Measurements from ENCODE around the gene ABTB2.

Gene ABTB2

GRCh38 chr11:34300026-34300925, 57.5 kb downstream of the ABTB2 start:
- H3K27me3 ChIP-seq (ENCODE audit: control insufficient read depth in 1 of 2, insufficient read depth in 2 of 2, low read length in 2 of 2): no peaks in the 10 kb centered on the region
- no peak overlapping the region for H3K27ac ChIP-seq (ENCODE audit: low read depth, low read length)
- no peaks in the 10 kb centered on the region for H3K36me3 ChIP-seq (ENCODE audit: control insufficient read depth in 1 of 2, insufficient read depth in 2 of 2, low read length in 2 of 2)
- H3K9me3 ChIP-seq (ENCODE audit: control insufficient read depth in 1 of 2, low read length in 2 of 2): no peaks in the 10 kb centered on the region
- no peak overlapping the region for H3K9ac ChIP-seq (ENCODE audit: low read depth in 1 of 2, low read length in 2 of 2)
- H3K4me3 ChIP-seq (ENCODE audit: low read depth in 1 of 2, low read length in 2 of 2): no peak overlapping the region
- no peaks in the 10 kb centered on the region for H3K4me1 ChIP-seq (ENCODE audit: control insufficient read depth in 1 of 2, insufficient read depth in 2 of 2, low read length in 2 of 2)

DNA sequence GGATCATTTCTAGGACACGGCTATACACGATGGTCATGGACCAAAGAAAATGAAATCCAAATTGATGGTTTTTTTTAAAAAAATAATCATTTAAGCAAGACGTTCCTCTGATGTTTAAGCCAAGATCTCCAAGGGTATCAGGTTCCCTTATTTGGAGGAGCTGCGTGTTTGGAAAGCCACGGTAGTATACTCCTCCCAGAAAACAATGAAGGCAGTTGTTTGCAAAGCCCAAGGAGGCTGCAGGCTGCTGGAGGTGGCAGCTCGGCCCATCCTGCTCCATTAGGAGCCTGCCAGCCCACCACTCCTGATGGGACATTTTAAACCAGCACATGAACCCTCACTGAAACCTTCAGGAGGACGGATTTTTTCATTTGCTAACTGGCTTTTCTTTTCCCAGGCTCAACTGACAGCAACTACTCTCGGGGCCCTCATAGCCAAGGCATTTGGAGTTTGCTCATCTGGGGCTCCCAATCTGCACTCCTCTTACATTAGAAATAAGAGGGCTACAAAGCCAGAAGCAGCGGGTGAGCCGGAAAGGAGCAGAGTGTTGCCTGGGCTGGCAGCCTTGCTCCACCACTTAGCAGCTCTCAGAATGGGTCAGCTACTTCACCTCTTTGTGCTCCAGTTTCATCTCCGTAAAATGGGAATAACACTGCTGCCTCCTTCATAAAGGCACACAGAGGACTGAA, 58.4 kb downstream of the ABTB2 start:
- no peak overlapping the region for H3K9ac ChIP-seq (ENCODE audit: low read depth in 1 of 2, low read length in 2 of 2)
- no peaks in the 10 kb centered on the region for H3K4me1 ChIP-seq (ENCODE audit: control insufficient read depth in 1 of 2, insufficient read depth in 2 of 2, low read length in 2 of 2)
- H3K27ac ChIP-seq (ENCODE audit: low read depth, low read length): no peak overlapping the region
- H3K4me3 ChIP-seq (ENCODE audit: low read depth in 1 of 2, low read length in 2 of 2): no peak overlapping the region
- no peaks in the 10 kb centered on the region for H3K9me3 ChIP-seq (ENCODE audit: control insufficient read depth in 1 of 2, low read length in 2 of 2)
- no peaks in the 10 kb centered on the region for H3K27me3 ChIP-seq (ENCODE audit: control insufficient read depth in 1 of 2, insufficient read depth in 2 of 2, low read length in 2 of 2)
- H3K36me3 ChIP-seq (ENCODE audit: control insufficient read depth in 1 of 2, insufficient read depth in 2 of 2, low read length in 2 of 2): no peaks in the 10 kb centered on the region

- Histone ChIP-seq H3K9me3 (ENCODE audit: control insufficient read depth in 1 of 2, low read length in 2 of 2) (no peaks in the 10 kb centered on the region), H3K27ac (ENCODE audit: low read depth, low read length) (no peak overlapping the region), H3K9ac (ENCODE audit: low read depth in 1 of 2, low read length in 2 of 2) (no peak overlapping the region), H3K27me3 (ENCODE audit: control insufficient read depth in 1 of 2, insufficient read depth in 2 of 2, low read length in 2 of 2) (no peaks in the 10 kb centered on the region), H3K4me1 (ENCODE audit: control insufficient read depth in 1 of 2, insufficient read depth in 2 of 2, low read length in 2 of 2) (no peaks in the 10 kb centered on the region), H3K36me3 (ENCODE audit: control insufficient read depth in 1 of 2, insufficient read depth in 2 of 2, low read length in 2 of 2) (no peaks in the 10 kb centered on the region), H3K4me3 (ENCODE audit: low read depth in 1 of 2, low read length in 2 of 2) (no peak overlapping the region)
Observed at GRCh38 chr11:34298871-34299270, 58.9 kb downstream of the ABTB2 start.

DNA sequence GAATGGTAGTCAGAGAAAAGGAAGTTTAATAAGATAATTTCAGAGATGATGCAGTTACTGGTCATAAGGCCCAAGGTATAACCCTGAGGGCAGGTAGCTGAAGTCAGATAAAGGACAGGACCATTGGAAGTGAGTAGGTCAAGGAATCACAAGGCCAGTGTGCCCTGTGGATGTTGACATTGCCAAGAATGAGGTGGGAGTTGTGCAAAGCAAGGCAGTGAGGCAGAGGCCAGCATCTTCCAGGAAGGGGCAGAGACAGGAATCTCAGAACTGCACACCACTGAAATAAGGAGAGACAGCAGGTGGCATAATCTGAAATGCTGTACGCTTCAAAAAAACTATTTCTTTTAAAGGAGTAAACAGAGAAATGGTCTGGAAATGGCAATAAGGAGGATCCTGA, 61.4 kb downstream of the ABTB2 start:
- H3K9ac ChIP-seq (ENCODE audit: low read depth in 1 of 2, low read length in 2 of 2): no peak overlapping the region
- H3K27ac ChIP-seq (ENCODE audit: low read depth, low read length): no peak overlapping the region
- no peaks in the 10 kb centered on the region for H3K27me3 ChIP-seq (ENCODE audit: control insufficient read depth in 1 of 2, insufficient read depth in 2 of 2, low read length in 2 of 2)

GRCh38 chr11:34292546-34292945, 65.3 kb downstream of the ABTB2 start:
- Histone ChIP-seq H3K9ac (ENCODE audit: low read depth in 1 of 2, low read length in 2 of 2) (no peak overlapping the region), H3K4me1 (ENCODE audit: control insufficient read depth in 1 of 2, insufficient read depth in 2 of 2, low read length in 2 of 2) (no peaks in the 10 kb centered on the region), H3K9me3 (ENCODE audit: control insufficient read depth in 1 of 2, low read length in 2 of 2) (no peaks in the 10 kb centered on the region), H3K4me3 (ENCODE audit: low read depth in 1 of 2, low read length in 2 of 2) (no peak overlapping the region), H3K36me3 (ENCODE audit: control insufficient read depth in 1 of 2, insufficient read depth in 2 of 2, low read length in 2 of 2) (no peaks in the 10 kb centered on the region), H3K27me3 (ENCODE audit: control insufficient read depth in 1 of 2, insufficient read depth in 2 of 2, low read length in 2 of 2) (no peaks in the 10 kb centered on the region), H3K27ac (ENCODE audit: low read depth, low read length) (no peak overlapping the region)

More for the DNA sequence above, 61.4 kb downstream of the ABTB2 start:
- no peaks in the 10 kb centered on the region for H3K36me3 ChIP-seq (ENCODE audit: control insufficient read depth in 1 of 2, insufficient read depth in 2 of 2, low read length in 2 of 2)
- H3K4me1 ChIP-seq (ENCODE audit: control insufficient read depth in 1 of 2, insufficient read depth in 2 of 2, low read length in 2 of 2): no peaks in the 10 kb centered on the region
- no peaks in the 10 kb centered on the region for H3K9me3 ChIP-seq (ENCODE audit: control insufficient read depth in 1 of 2, low read length in 2 of 2)
- no peak overlapping the region for H3K4me3 ChIP-seq (ENCODE audit: low read depth in 1 of 2, low read length in 2 of 2)

- H3K9ac ChIP-seq (ENCODE audit: low read depth in 1 of 2, low read length in 2 of 2): no peak overlapping the region
- no peak overlapping the region for H3K27ac ChIP-seq (ENCODE audit: low read depth, low read length)
- no peaks in the 10 kb centered on the region for H3K9me3 ChIP-seq (ENCODE audit: control insufficient read depth in 1 of 2, low read length in 2 of 2)
- no peaks in the 10 kb centered on the region for H3K27me3 ChIP-seq (ENCODE audit: control insufficient read depth in 1 of 2, insufficient read depth in 2 of 2, low read length in 2 of 2)
- H3K36me3 ChIP-seq (ENCODE audit: control insufficient read depth in 1 of 2, insufficient read depth in 2 of 2, low read length in 2 of 2): no peaks in the 10 kb centered on the region
- no peaks in the 10 kb centered on the region for H3K4me1 ChIP-seq (ENCODE audit: control insufficient read depth in 1 of 2, insufficient read depth in 2 of 2, low read length in 2 of 2)
- H3K4me3 ChIP-seq (ENCODE audit: low read depth in 1 of 2, low read length in 2 of 2): no peak overlapping the region
Observed at GRCh38 chr11:34292111-34292510, 65.7 kb downstream of the ABTB2 start.

- no peaks in the 10 kb centered on the region for H3K4me1 ChIP-seq (ENCODE audit: control insufficient read depth in 1 of 2, insufficient read depth in 2 of 2, low read length in 2 of 2)
- H3K9ac ChIP-seq (ENCODE audit: low read depth in 1 of 2, low read length in 2 of 2): no peak overlapping the region
- no peaks in the 10 kb centered on the region for H3K9me3 ChIP-seq (ENCODE audit: control insufficient read depth in 1 of 2, low read length in 2 of 2)
- H3K36me3 ChIP-seq (ENCODE audit: control insufficient read depth in 1 of 2, insufficient read depth in 2 of 2, low read length in 2 of 2): no peaks in the 10 kb centered on the region
- no peak overlapping the region for H3K4me3 ChIP-seq (ENCODE audit: low read depth in 1 of 2, low read length in 2 of 2)
- H3K27me3 ChIP-seq (ENCODE audit: control insufficient read depth in 1 of 2, insufficient read depth in 2 of 2, low read length in 2 of 2): no peaks in the 10 kb centered on the region
- no peak overlapping the region for H3K27ac ChIP-seq (ENCODE audit: low read depth, low read length)
Observed at GRCh38 chr11:34290926-34291325, 66.9 kb downstream of the ABTB2 start.

GRCh38 chr11:34288492-34288891, 69.3 kb downstream of the ABTB2 start:
- Histone ChIP-seq H3K27me3 (ENCODE audit: control insufficient read depth in 1 of 2, insufficient read depth in 2 of 2, low read length in 2 of 2) (no peaks in the 10 kb centered on the region), H3K27ac (ENCODE audit: low read depth, low read length) (no peak overlapping the region), H3K9ac (ENCODE audit: low read depth in 1 of 2, low read length in 2 of 2) (no peak overlapping the region), H3K4me1 (ENCODE audit: control insufficient read depth in 1 of 2, insufficient read depth in 2 of 2, low read length in 2 of 2) (no peaks in the 10 kb centered on the region), H3K36me3 (ENCODE audit: control insufficient read depth in 1 of 2, insufficient read depth in 2 of 2, low read length in 2 of 2) (no peaks in the 10 kb centered on the region), H3K4me3 (ENCODE audit: low read depth in 1 of 2, low read length in 2 of 2) (no peak overlapping the region), H3K9me3 (ENCODE audit: control insufficient read depth in 1 of 2, low read length in 2 of 2) (no peaks in the 10 kb centered on the region)

GRCh38 chr11:34284811-34285481, 72.9 kb downstream of the ABTB2 start:
- no peak overlapping the region for H3K4me3 ChIP-seq (ENCODE audit: low read depth in 1 of 2, low read length in 2 of 2)
- H3K9me3 ChIP-seq (ENCODE audit: control insufficient read depth in 1 of 2, low read length in 2 of 2): no peaks in the 10 kb centered on the region
- H3K9ac ChIP-seq (ENCODE audit: low read depth in 1 of 2, low read length in 2 of 2): no peak overlapping the region
- no peaks in the 10 kb centered on the region for H3K36me3 ChIP-seq (ENCODE audit: control insufficient read depth in 1 of 2, insufficient read depth in 2 of 2, low read length in 2 of 2)
- H3K27ac ChIP-seq (ENCODE audit: low read depth, low read length): no peak overlapping the region
- H3K4me1 ChIP-seq (ENCODE audit: control insufficient read depth in 1 of 2, insufficient read depth in 2 of 2, low read length in 2 of 2): no peaks in the 10 kb centered on the region
- H3K27me3 ChIP-seq (ENCODE audit: control insufficient read depth in 1 of 2, insufficient read depth in 2 of 2, low read length in 2 of 2): no peaks in the 10 kb centered on the region

GRCh38 chr11:34284156-34284555, 73.7 kb downstream of the ABTB2 start:
- H3K27ac ChIP-seq (ENCODE audit: low read depth, low read length): no peak overlapping the region
- H3K4me3 ChIP-seq (ENCODE audit: low read depth in 1 of 2, low read length in 2 of 2): no peak overlapping the region
- no peak overlapping the region for H3K9ac ChIP-seq (ENCODE audit: low read depth in 1 of 2, low read length in 2 of 2)
- H3K4me1 ChIP-seq (ENCODE audit: control insufficient read depth in 1 of 2, insufficient read depth in 2 of 2, low read length in 2 of 2): peaks cover 0 to under 1% of the 10 kb centered on the region in 2 donors
- H3K27me3 ChIP-seq (ENCODE audit: control insufficient read depth in 1 of 2, insufficient read depth in 2 of 2, low read length in 2 of 2): no peaks in the 10 kb centered on the region
- H3K9me3 ChIP-seq (ENCODE audit: control insufficient read depth in 1 of 2, low read length in 2 of 2): no peaks in the 10 kb centered on the region
- no peaks in the 10 kb centered on the region for H3K36me3 ChIP-seq (ENCODE audit: control insufficient read depth in 1 of 2, insufficient read depth in 2 of 2, low read length in 2 of 2)
